CD4-positive, alpha-beta memory T cell (primary cell): ENCODE results near the gene LRFN5. TPM values are rescaled to one million over a fixed set of nuclear protein-coding genes. Genes with fewer than 3 reads are reported as not detected.
"Not testable (repeated sequence)": the region's sequence is repeated elsewhere in the genome, so short reads cannot be mapped to it uniquely, and the experiment has no call there.

Experiments
- CTCF ChIA-PET: fragments of 350-600 bp; sonication (Branson Sonifier 250); formaldehyde crosslinking; loops from one replicate; lab custom pipeline; 2021; ENCODE audit warnings: inconsistent platforms; ENCODE audit not compliant: partially characterized antibody; lab: Charles Lee
- POLR2A ChIA-PET: fragments of 350-600 bp; sonication (Branson Sonifier 250); formaldehyde crosslinking; loops from one replicate; lab custom pipeline; 2021; ENCODE audit not compliant: partially characterized antibody; lab: Charles Lee
- DNase-seq, 5 donors: peaks; one replicate each; pipeline versions ENCODE4 v3.0.0 to v3.0.0-alpha.2; 2020 to 2022; ENCODE audit warnings: mixed read lengths in 1 of 5
- H3K27ac ChIP-seq: one replicate; pipeline ENCODE4 v1.7.0; 2013; ENCODE audit warnings: low read depth, low read length
- H3K27me3 ChIP-seq: 2 replicates; pipeline ENCODE4 v1.7.0; 2013; ENCODE audit warnings: mild to moderate bottlenecking, low read length, moderate library complexity; ENCODE audit not compliant: insufficient read depth
- H3K36me3 ChIP-seq: 2 replicates; pipeline ENCODE4 v1.7.0; 2013; ENCODE audit warnings: mild to moderate bottlenecking, low read length, moderate library complexity; ENCODE audit not compliant: insufficient read depth
- H3K4me1 ChIP-seq: 2 replicates; pipeline ENCODE4 v1.7.0; 2013; ENCODE audit warnings: mild to moderate bottlenecking, low read length, moderate library complexity; ENCODE audit not compliant: insufficient read depth
- H3K4me3 ChIP-seq, 2 donors: one replicate each; pipeline ENCODE4 v1.7.0; 2013; ENCODE audit warnings: low read length in 2 of 2, mild to moderate bottlenecking in 1 of 2
- H3K9me3 ChIP-seq, 2 donors: one replicate each; pipeline ENCODE4 v1.7.0; 2013; ENCODE audit warnings: low read length in 2 of 2, control low read depth in 1 of 2; ENCODE audit not compliant: control insufficient read depth in 1 of 2
- H3K27ac Mint-ChIP-seq, 7 donors: one replicate each; pipeline ENCODE4 v1.8.0; 2020 to 2021; ENCODE audit warnings: mixed read lengths in 7 of 7, mild to moderate bottlenecking in 6 of 7, inconsistent platforms in 3 of 7, moderate library complexity in 3 of 7
- H3K27me3 Mint-ChIP-seq, 2 donors: one replicate each; pipeline ENCODE4 v1.8.0; 2020 to 2021; ENCODE audit warnings: mixed read lengths in 2 of 2
- H3K36me3 Mint-ChIP-seq, 2 donors: one replicate each; pipeline ENCODE4 v1.8.0; 2020 to 2021; ENCODE audit warnings: mixed read lengths in 2 of 2, inconsistent platforms in 1 of 2, mild to moderate bottlenecking in 1 of 2
- H3K4me1 Mint-ChIP-seq, 4 donors: one replicate each; pipeline ENCODE4 v1.8.0; 2020 to 2021; ENCODE audit warnings: mixed read lengths in 4 of 4, mild to moderate bottlenecking in 1 of 4
- H3K4me3 Mint-ChIP-seq, 8 donors: one replicate each; pipeline ENCODE4 v1.8.0; 2020 to 2021; ENCODE audit warnings: mixed read lengths in 8 of 8, mild to moderate bottlenecking in 7 of 8, moderate library complexity in 6 of 8, inconsistent platforms in 3 of 8
- H3K9me3 Mint-ChIP-seq, 8 donors: one replicate each; pipeline ENCODE4 v1.8.0; 2020 to 2021; ENCODE audit warnings: mixed read lengths in 8 of 8, mild to moderate bottlenecking in 5 of 8, inconsistent platforms in 3 of 8, moderate library complexity in 1 of 8
- intact Hi-C: fragments of 100-400 bp; cut with micrococcal nuclease; formaldehyde crosslinking; loops from one replicate; pipeline ENCODE4 v1.15.1; 2023
- polyA plus RNA-seq, 2 donors: library from polyadenylated mRNA; unstranded; fragments of 300-500 nt; fragmentation: Illumina TruSeq; gene quantifications; one replicate each; pipeline ENCODE4 v1.2.3, GENCODE V29; 2021
- total RNA-seq, 2 experiments: library from RNA; stranded (reverse); gene quantifications; one replicate each; pipeline ENCODE4 v1.2.3, GENCODE V29; 2021

The LRFN5 gene
- total and polyA plus RNA-seq, 4 experiments from 2014 or later: not detected

DNA sequence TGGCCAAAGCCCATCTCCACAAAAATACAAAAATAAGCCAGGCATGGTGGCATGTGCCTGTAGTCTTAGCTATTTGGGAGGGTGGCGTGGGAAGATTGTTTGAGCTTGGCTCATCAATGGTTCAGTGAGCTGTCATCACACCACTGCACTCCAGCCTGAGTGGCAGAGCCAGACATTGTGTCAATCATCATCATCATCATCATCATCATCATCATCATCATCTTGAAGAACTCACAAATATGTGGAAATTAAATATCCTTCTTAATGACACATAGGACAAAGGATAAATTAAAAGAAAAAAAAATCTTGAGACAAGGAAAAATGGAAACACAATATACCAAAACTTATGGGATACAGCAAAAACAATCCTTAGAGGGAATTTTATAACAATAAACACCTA, 132.5 kb downstream of the LRFN5 start:
- Histone ChIP-seq H3K27ac (no peak overlapping the region), H3K27me3 (no peaks in the 10 kb centered on the region), H3K4me3 (no peak overlapping the region), H3K9me3 (no peaks in the 10 kb centered on the region), H3K4me1 (no peaks in the 10 kb centered on the region), H3K36me3 (no peaks in the 10 kb centered on the region)
- intact Hi-C loops: no loop called here
- Mint-ChIP-seq H3K4me3 (no peak overlapping the region), H3K9me3 (peaks cover 2 to 22% (median 18%) of the 10 kb centered on the region in 8 donors), H3K27me3 (peaks cover 2 to 5% of the 10 kb centered on the region in 2 donors), H3K36me3 (peaks cover 0 to 10% of the 10 kb centered on the region in 2 donors), H3K4me1 (peaks cover 6 to 13% (median 9%) of the 10 kb centered on the region in 4 donors), H3K27ac (no peak overlapping the region)
- no peak for DNase-seq
- ChIA-PET CTCF (no interaction called here), POLR2A (no interaction called here)

- peaks cover 10 to 19% (median 12%) of the 10 kb centered on the region in 4 donors for H3K4me1 Mint-ChIP-seq
- H3K4me3 ChIP-seq: no peak overlapping the region
- no peak overlapping the region for H3K27ac Mint-ChIP-seq
- H3K4me1 ChIP-seq: no peaks in the 10 kb centered on the region
- peaks cover 0 to 4% of the 10 kb centered on the region in 2 donors for H3K36me3 Mint-ChIP-seq
- H3K27me3 ChIP-seq: no peaks in the 10 kb centered on the region
- H3K4me3 Mint-ChIP-seq: peak overlapping the region in 6 of 8 donors; percentile 2 to 66 (median 33)
- no peak overlapping the region for H3K27ac ChIP-seq
- H3K36me3 ChIP-seq: no peaks in the 10 kb centered on the region
- H3K27me3 Mint-ChIP-seq: no peaks in the 10 kb centered on the region
- no peak for DNase-seq
- peaks cover under 1 to 6% (median 3%) of the 10 kb centered on the region in 8 donors for H3K9me3 Mint-ChIP-seq
- POLR2A ChIA-PET: no interaction called here
- H3K9me3 ChIP-seq: no peaks in the 10 kb centered on the region
- CTCF ChIA-PET: no interaction called here
- intact Hi-C loops: no loop called here
These were observed 136.5 kb downstream of the LRFN5 start for GRCh38 chr14:41743140-41743539.

GRCh38 chr14:41749429-41749828, 142.8 kb downstream of the LRFN5 start:
- no peaks in the 10 kb centered on the region for H3K27me3 Mint-ChIP-seq
- peaks cover 0 to 3% (median 1%) of the 10 kb centered on the region in 8 donors for H3K9me3 Mint-ChIP-seq
- H3K36me3 ChIP-seq: no peaks in the 10 kb centered on the region
- H3K27ac Mint-ChIP-seq: peak overlapping the region; percentile 10 to 91 (median 84)
- H3K9me3 ChIP-seq: no peaks in the 10 kb centered on the region
- ChIA-PET CTCF (no interaction called here), POLR2A (no interaction called here)
- peak in 4 of 5 donors; percentile 36 to 44 (median 38) for DNase-seq
- H3K27me3 ChIP-seq: no peaks in the 10 kb centered on the region
- peak overlapping the region; percentile 11 for H3K27ac ChIP-seq
- intact Hi-C loops: no loop called here
- H3K36me3 Mint-ChIP-seq: no peaks in the 10 kb centered on the region
- H3K4me1 Mint-ChIP-seq: peaks cover 13 to 23% (median 13%) of the 10 kb centered on the region in 4 donors
- peaks cover 10% of the 10 kb centered on the region for H3K4me1 ChIP-seq
- H3K4me3 Mint-ChIP-seq: peak overlapping the region; percentile 79 to 93 (median 84)
- H3K4me3 ChIP-seq: peak overlapping the region; percentile 18 to 33

GRCh38 chr14:41750575-41750974, 143.9 kb downstream of the LRFN5 start:
- H3K9me3 ChIP-seq, POLR2A ChIA-PET, H3K4me3 ChIP-seq, DNase-seq, H3K36me3 Mint-ChIP-seq, H3K4me3 Mint-ChIP-seq, intact Hi-C loops, H3K36me3 ChIP-seq, H3K9me3 Mint-ChIP-seq, H3K4me1 ChIP-seq, H3K27ac ChIP-seq, CTCF ChIA-PET, H3K27me3 Mint-ChIP-seq, H3K27me3 ChIP-seq: not testable (repeated sequence)
- peaks cover 13 to 23% (median 13%) of the 10 kb centered on the region in 4 donors for H3K4me1 Mint-ChIP-seq
- peak overlapping the region in 2 of 7 donors; percentile 77 to 85 for H3K27ac Mint-ChIP-seq

DNA sequence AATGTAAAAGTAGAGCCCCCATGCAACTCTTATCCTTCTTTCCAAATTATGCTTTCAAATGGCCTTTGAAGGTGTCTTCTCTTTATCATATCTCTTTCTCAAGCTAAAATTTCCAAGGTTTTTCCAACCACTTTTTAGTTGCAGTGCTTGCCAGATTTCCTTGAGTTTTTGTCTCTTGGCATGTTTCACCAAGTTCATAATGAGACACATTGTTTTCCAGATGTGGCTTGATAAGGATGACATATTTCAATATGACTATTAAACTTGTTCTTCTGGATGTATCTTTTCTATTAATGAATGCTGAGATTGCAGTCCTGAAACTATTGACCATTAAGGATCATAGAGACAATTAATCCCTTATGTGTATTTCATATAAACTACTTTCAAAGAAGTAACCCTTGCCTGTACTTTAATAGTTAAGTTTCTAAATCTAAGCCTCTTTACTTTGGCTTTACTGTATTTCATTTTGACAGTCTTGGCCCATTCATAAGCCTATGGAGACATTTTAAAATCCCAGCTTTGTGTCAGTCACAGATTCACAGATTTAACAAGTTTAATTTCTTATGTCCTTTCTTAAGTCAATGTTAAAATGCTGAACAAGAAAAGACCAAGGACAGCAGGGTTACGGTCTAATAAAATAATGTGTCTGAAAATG, 151.5 kb downstream of the LRFN5 start:
- Mint-ChIP-seq H3K4me3 (no peak overlapping the region), H3K36me3 (no peaks in the 10 kb centered on the region), H3K27me3 (no peaks in the 10 kb centered on the region), H3K27ac (no peak overlapping the region), H3K4me1 (peaks cover 0 to 1% (median 0%) of the 10 kb centered on the region in 4 donors), H3K9me3 (peaks cover 0 to 4% (median under 1%) of the 10 kb centered on the region in 8 donors)
- H3K27me3 ChIP-seq: no peaks in the 10 kb centered on the region
- H3K36me3 ChIP-seq: no peaks in the 10 kb centered on the region
- intact Hi-C loops: no loop called here
- no peak overlapping the region for H3K4me3 ChIP-seq
- H3K27ac ChIP-seq: no peak overlapping the region
- no peak for DNase-seq
- no peaks in the 10 kb centered on the region for H3K4me1 ChIP-seq
- ChIA-PET CTCF (no interaction called here), POLR2A (no interaction called here)
- no peaks in the 10 kb centered on the region for H3K9me3 ChIP-seq

GRCh38 chr14:41761204-41761603, 154.5 kb downstream of the LRFN5 start:
- no peak overlapping the region for H3K27ac ChIP-seq
- H3K27me3 ChIP-seq: no peaks in the 10 kb centered on the region
- DNase-seq: no peak
- Mint-ChIP-seq H3K4me3 (no peak overlapping the region), H3K27ac (no peak overlapping the region), H3K27me3 (no peaks in the 10 kb centered on the region), H3K9me3 (peaks cover 0 to 4% (median 0%) of the 10 kb centered on the region in 8 donors), H3K36me3 (no peaks in the 10 kb centered on the region), H3K4me1 (peaks cover 0 to 1% (median 0%) of the 10 kb centered on the region in 4 donors)
- CTCF ChIA-PET: no interaction called here
- intact Hi-C loops: no loop called here
- H3K36me3 ChIP-seq: no peaks in the 10 kb centered on the region
- no peaks in the 10 kb centered on the region for H3K9me3 ChIP-seq
- no peaks in the 10 kb centered on the region for H3K4me1 ChIP-seq
- POLR2A ChIA-PET: no interaction called here
- H3K4me3 ChIP-seq: no peak overlapping the region

DNA sequence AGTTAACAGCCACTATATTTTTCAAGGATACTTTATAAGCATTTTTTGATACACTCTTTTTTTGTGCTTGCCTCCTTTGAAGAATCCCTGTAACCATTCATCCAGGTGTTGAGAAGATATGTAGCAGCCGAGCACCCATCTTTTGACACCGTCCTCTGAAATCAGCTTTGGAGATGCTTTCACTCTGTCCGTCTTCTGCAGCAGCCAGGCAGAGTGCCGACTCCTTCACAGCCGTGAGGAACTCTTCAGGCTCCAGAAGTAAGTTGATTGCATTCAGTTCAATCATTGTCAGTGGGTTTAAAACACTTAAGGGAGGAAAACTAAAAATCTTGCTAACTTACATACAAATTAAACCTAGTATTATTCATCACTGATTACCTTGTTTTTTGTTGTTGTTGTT, 160.1 kb downstream of the LRFN5 start:
- H3K27ac ChIP-seq: no peak overlapping the region
- H3K36me3 Mint-ChIP-seq: no peaks in the 10 kb centered on the region
- H3K4me1 Mint-ChIP-seq: no peaks in the 10 kb centered on the region
- DNase-seq: no peak
- H3K36me3 ChIP-seq: no peaks in the 10 kb centered on the region
- no peak overlapping the region for H3K4me3 Mint-ChIP-seq
- intact Hi-C loops: no loop called here
- H3K4me3 ChIP-seq: no peak overlapping the region
- ChIA-PET CTCF (no interaction called here), POLR2A (no interaction called here)
- H3K27ac Mint-ChIP-seq: no peak overlapping the region
- peaks cover 0 to 2% of the 10 kb centered on the region in 2 donors for H3K27me3 Mint-ChIP-seq
- H3K27me3 ChIP-seq: no peaks in the 10 kb centered on the region
- peaks cover 0 to 2% (median 0%) of the 10 kb centered on the region in 8 donors for H3K9me3 Mint-ChIP-seq
- no peaks in the 10 kb centered on the region for H3K9me3 ChIP-seq
- H3K4me1 ChIP-seq: no peaks in the 10 kb centered on the region
